Thyroid gland (tissue), 4 donors: Measurements from ENCODE around the gene KIAA1671.

Experiments
- POLR2A ChIP-seq, 2 donors: fragments of 450-650 bp; IDR thresholded peaks; one replicate each; pipeline ENCODE4 v1.6.1; 2017; ENCODE audit warnings: antibody characterized with exemption in 2 of 2, mild to moderate bottlenecking in 2 of 2, moderate library complexity in 1 of 2
- TF ChIP-seq, protein P1 (sequence below), 6 experiments: fragments of 200-600 bp in 3 of 6; fragments of 450-650 bp in 3 of 6; sonication (generic) in 3 of 6; IDR thresholded peaks; one replicate each; pipeline ENCODE4 v1.5.1; 2016 to 2019; ENCODE audit warnings: antibody characterized with exemption in 6 of 6, mild to moderate bottlenecking in 2 of 6, inconsistent platforms in 1 of 6, moderate library complexity in 1 of 6

DNA sequence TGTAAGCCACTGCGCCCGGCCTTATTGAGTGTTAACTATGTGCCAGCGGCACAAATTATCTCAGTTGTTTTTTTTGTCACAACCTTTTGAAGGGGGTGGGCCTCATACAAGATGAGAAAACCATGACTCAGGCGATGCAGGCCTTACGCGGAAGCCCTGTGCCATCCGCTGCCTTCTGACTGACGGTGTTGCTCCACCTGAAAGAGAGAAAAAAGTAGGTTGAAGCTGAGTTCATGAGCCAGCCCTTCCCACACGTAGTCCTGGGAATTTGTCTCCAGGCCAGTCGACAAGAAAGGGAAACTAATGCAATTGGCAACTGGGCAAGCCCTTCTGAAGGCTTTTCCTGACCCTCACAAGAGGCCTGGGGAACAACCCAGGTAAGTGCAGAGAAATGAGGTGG lies 150.2 kb downstream of the KIAA1671 start:
- TF ChIP-seq, protein P1, sequence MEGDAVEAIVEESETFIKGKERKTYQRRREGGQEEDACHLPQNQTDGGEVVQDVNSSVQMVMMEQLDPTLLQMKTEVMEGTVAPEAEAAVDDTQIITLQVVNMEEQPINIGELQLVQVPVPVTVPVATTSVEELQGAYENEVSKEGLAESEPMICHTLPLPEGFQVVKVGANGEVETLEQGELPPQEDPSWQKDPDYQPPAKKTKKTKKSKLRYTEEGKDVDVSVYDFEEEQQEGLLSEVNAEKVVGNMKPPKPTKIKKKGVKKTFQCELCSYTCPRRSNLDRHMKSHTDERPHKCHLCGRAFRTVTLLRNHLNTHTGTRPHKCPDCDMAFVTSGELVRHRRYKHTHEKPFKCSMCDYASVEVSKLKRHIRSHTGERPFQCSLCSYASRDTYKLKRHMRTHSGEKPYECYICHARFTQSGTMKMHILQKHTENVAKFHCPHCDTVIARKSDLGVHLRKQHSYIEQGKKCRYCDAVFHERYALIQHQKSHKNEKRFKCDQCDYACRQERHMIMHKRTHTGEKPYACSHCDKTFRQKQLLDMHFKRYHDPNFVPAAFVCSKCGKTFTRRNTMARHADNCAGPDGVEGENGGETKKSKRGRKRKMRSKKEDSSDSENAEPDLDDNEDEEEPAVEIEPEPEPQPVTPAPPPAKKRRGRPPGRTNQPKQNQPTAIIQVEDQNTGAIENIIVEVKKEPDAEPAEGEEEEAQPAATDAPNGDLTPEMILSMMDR (IDR thresholded peaks at IDR 0.05): no peak
- no peak for TF ChIP-seq POLR2A (IDR thresholded peaks at IDR 0.05)
